MM.1S (cell line): ENCODE data around the gene ARHGAP26.

ENCODE experiments used
- DNase-seq: peaks from one replicate; pipeline ENCODE4 v3.0.0-alpha.2; 2015
- H2AFZ ChIP-seq: fragments of 300-600 bp; sonication (generic); 2 replicates; pipeline ENCODE4 v1.6.0; 2016; ENCODE audit warnings: antibody characterized with exemption, low read length
- H3F3A ChIP-seq: fragments of 300-600 bp; sonication (generic); 2 replicates; pipeline ENCODE4 v1.6.1; 2016; ENCODE audit warnings: mild to moderate bottlenecking, antibody characterized with exemption, low read length, moderate library complexity, mixed read lengths; ENCODE audit not compliant: insufficient read depth
- H3K27ac ChIP-seq: fragments of 300-600 bp; sonication (generic); 2 replicates; pipeline ENCODE4 v1.5.1; 2016; ENCODE audit warnings: mild to moderate bottlenecking, low read length
- H3K27me3 ChIP-seq: fragments of 300-600 bp; sonication (generic); replicated peaks from 2 replicates; pipeline ENCODE4 v1.6.0; 2016; ENCODE audit warnings: low read length; ENCODE audit not compliant: insufficient read depth
- H3K36me3 ChIP-seq: fragments of 300-600 bp; sonication (generic); replicated peaks from 2 replicates; pipeline ENCODE4 v1.6.1; 2016; ENCODE audit warnings: mild to moderate bottlenecking, low read length, mixed read lengths; ENCODE audit not compliant: insufficient read depth
- H3K4me1 ChIP-seq: fragments of 300-600 bp; sonication (generic); 2 replicates; pipeline ENCODE4 v1.6.1; 2016; ENCODE audit warnings: low read length, mixed read lengths
- H3K4me2 ChIP-seq: fragments of 300-600 bp; sonication (generic); 2 replicates; pipeline ENCODE4 v1.6.0; 2016; ENCODE audit warnings: low read depth, low read length
- H3K4me3 ChIP-seq: fragments of 300-600 bp; sonication (generic); 2 replicates; pipeline ENCODE4 v1.5.1; 2016; ENCODE audit warnings: low read length, mixed read lengths
- H3K79me2 ChIP-seq: fragments of 300-600 bp; sonication (generic); 2 replicates; pipeline ENCODE4 v1.6.1; 2016; ENCODE audit warnings: mixed run types, low read length, mixed read lengths
- H3K9ac ChIP-seq: fragments of 300-600 bp; sonication (generic); 2 replicates; pipeline ENCODE4 v1.6.1; 2016; ENCODE audit warnings: low read length, mixed read lengths
- H3K9me2 ChIP-seq: fragments of 300-600 bp; sonication (generic); replicated peaks from 2 replicates; pipeline ENCODE4 v1.6.1; 2016; ENCODE audit warnings: mild to moderate bottlenecking, low read length, mixed read lengths; ENCODE audit not compliant: insufficient read depth
- H3K9me3 ChIP-seq: fragments of 300-600 bp; sonication (generic); replicated peaks from 2 replicates; pipeline ENCODE4 v1.6.1; 2016; ENCODE audit warnings: mild to moderate bottlenecking, low read length, mixed read lengths; ENCODE audit not compliant: insufficient read depth
- H4K20me1 ChIP-seq: fragments of 300-600 bp; sonication (generic); 2 replicates; pipeline ENCODE4 v1.6.1; 2016; ENCODE audit warnings: mild to moderate bottlenecking, low read length, moderate library complexity, mixed read lengths; ENCODE audit not compliant: insufficient read depth
- CTCF ChIP-seq: fragments of 300-600 bp; sonication (generic); IDR thresholded peaks from 2 replicates; pipeline ENCODE4 v1.5.1; 2016; ENCODE audit warnings: antibody characterized with exemption, low read length, mixed read lengths
- EZH2 ChIP-seq: fragments of 300-600 bp; sonication (generic); optimal IDR thresholded peaks from 2 replicates; pipeline ENCODE3; 2017; ENCODE audit warnings: low read depth, mild to moderate bottlenecking, antibody characterized with exemption, low read length, mixed read lengths
- EZH2phosphoT487 ChIP-seq: fragments of 300-600 bp; sonication (generic); IDR thresholded peaks from 2 replicates; pipeline ENCODE4 v1.6.1; 2018; ENCODE audit warnings: antibody characterized with exemption, low read length

ARHGAP26 gene

GRCh38 chr5:142817949-142818431 is 47.8 kb downstream of the ARHGAP26 start:
- Histone ChIP-seq H3K4me3 (no peak overlapping the region), H3K9me3 (no peaks in the 10 kb centered on the region), H2AFZ (no peak overlapping the region), H3K79me2 (no peaks in the 10 kb centered on the region), H4K20me1 (no peaks in the 10 kb centered on the region), H3F3A (no peaks in the 10 kb centered on the region), H3K9ac (no peak overlapping the region), H3K27ac (no peak overlapping the region), H3K36me3 (no peaks in the 10 kb centered on the region), H3K27me3 (no peaks in the 10 kb centered on the region), H3K4me2 (no peak overlapping the region), H3K4me1 (no peaks in the 10 kb centered on the region), H3K9me2 (no peaks in the 10 kb centered on the region)
- TF ChIP-seq EZH2phosphoT487 (no peak), EZH2 (no peak), CTCF (no peak)
- no peak for DNase-seq

- Histone ChIP-seq H3K27me3 (no peaks in the 10 kb centered on the region), H3K9ac (no peak overlapping the region), H4K20me1 (no peaks in the 10 kb centered on the region), H3K27ac (no peak overlapping the region), H3K79me2 (no peaks in the 10 kb centered on the region), H3K4me1 (no peaks in the 10 kb centered on the region), H3K36me3 (no peaks in the 10 kb centered on the region), H3K4me3 (no peak overlapping the region), H2AFZ (no peak overlapping the region), H3F3A (no peaks in the 10 kb centered on the region), H3K9me3 (no peaks in the 10 kb centered on the region), H3K4me2 (no peak overlapping the region), H3K9me2 (no peaks in the 10 kb centered on the region)
- DNase-seq: no peak
- TF ChIP-seq EZH2: no peak
- TF ChIP-seq EZH2phosphoT487: no peak
- TF ChIP-seq CTCF: no peak
These were observed 49.1 kb downstream of the ARHGAP26 start for GRCh38 chr5:142819292-142819691.

- no peak overlapping the region for H3K9ac ChIP-seq
- H3K4me3 ChIP-seq: no peak overlapping the region
- DNase-seq: no peak
- TF ChIP-seq CTCF (no peak), EZH2phosphoT487 (no peak), EZH2 (no peak)
- no peaks in the 10 kb centered on the region for H3K36me3 ChIP-seq
- no peak overlapping the region for H2AFZ ChIP-seq
- no peaks in the 10 kb centered on the region for H4K20me1 ChIP-seq
- H3K4me1 ChIP-seq: no peaks in the 10 kb centered on the region
- no peaks in the 10 kb centered on the region for H3K9me3 ChIP-seq
- no peaks in the 10 kb centered on the region for H3K27me3 ChIP-seq
- no peak overlapping the region for H3K4me2 ChIP-seq
- H3K79me2 ChIP-seq: no peaks in the 10 kb centered on the region
- H3K27ac ChIP-seq: no peak overlapping the region
- no peaks in the 10 kb centered on the region for H3F3A ChIP-seq
- H3K9me2 ChIP-seq: no peaks in the 10 kb centered on the region
These were observed 49.6 kb downstream of the ARHGAP26 start for GRCh38 chr5:142819825-142820224.
